ENCODE data around the gene NDUFB10. TPM values are rescaled to one million over a fixed set of nuclear protein-coding genes. Genes with fewer than 3 reads are reported as not detected.

The NDUFB10 gene
- total RNA-seq, 3 donors from 2014 or later (not counting 1 experiment from before 2014, with no cell fraction given): 54.5 to 61.1 (median 59.5) TPM

DNA sequence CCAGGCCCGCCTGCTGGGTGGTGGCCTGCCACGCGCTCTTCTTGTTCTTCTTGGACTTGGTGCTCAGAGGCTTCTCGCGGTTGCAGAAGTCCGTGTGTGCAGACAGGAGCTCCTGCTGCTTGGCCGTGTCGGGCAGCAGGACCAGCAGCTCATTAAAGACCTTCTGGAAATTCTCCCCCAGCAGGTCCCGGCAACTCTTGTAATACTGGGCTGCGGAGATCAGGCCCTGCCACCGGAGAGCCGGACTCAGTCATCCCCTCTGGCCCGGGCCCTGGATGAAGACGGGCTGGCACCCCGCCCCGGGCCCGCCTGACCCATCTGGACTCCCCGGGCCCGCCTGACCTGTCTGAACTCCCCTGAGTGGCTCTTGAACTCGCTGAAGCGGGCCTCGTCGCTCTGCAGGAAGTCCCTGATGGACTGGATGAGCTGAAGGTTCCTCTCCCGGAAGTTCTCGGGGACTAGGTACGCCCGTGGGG lies 39.1 kb downstream of the NDUFB10 start:
- ATAC-seq: no peak
- no peak overlapping the region for H3K4me3 Mint-ChIP-seq
- no peaks in the 10 kb centered on the region for H3K27me3 Mint-ChIP-seq (ENCODE audit: low read depth in 2 of 2)
- peaks cover 47% of the 10 kb centered on the region for H3K36me3 ChIP-seq (ENCODE audit: control insufficient read depth, insufficient read depth, low read length)
- 97% methylated on average over 27 of the region's 27 CpGs for WGBS (ENCODE audit: insufficient coverage)
- H3K4me1 ChIP-seq (ENCODE audit: control insufficient read depth, insufficient read depth, low read length): peaks cover 7% of the 10 kb centered on the region
- no peaks in the 10 kb centered on the region for H3K36me3 Mint-ChIP-seq
- no peaks in the 10 kb centered on the region for H3K9me3 Mint-ChIP-seq
- H3K27me3 ChIP-seq (ENCODE audit: control insufficient read depth, insufficient read depth, low read length): no peaks in the 10 kb centered on the region
- DNase-seq: no peak
- intact Hi-C loops (cut with micrococcal nuclease): no loop called here
- no peaks in the 10 kb centered on the region for H3K9me3 ChIP-seq (ENCODE audit: control insufficient read depth, insufficient read depth, low read length)
- no peak overlapping the region for H3K4me3 ChIP-seq (ENCODE audit: low read length)
- no peak overlapping the region for H3K27ac ChIP-seq (ENCODE audit: low read length)
- H3K27ac Mint-ChIP-seq: no peak overlapping the region
- peaks cover 0 to 9% of the 10 kb centered on the region in 2 donors for H3K4me1 Mint-ChIP-seq
- TF ChIP-seq, protein P1, sequence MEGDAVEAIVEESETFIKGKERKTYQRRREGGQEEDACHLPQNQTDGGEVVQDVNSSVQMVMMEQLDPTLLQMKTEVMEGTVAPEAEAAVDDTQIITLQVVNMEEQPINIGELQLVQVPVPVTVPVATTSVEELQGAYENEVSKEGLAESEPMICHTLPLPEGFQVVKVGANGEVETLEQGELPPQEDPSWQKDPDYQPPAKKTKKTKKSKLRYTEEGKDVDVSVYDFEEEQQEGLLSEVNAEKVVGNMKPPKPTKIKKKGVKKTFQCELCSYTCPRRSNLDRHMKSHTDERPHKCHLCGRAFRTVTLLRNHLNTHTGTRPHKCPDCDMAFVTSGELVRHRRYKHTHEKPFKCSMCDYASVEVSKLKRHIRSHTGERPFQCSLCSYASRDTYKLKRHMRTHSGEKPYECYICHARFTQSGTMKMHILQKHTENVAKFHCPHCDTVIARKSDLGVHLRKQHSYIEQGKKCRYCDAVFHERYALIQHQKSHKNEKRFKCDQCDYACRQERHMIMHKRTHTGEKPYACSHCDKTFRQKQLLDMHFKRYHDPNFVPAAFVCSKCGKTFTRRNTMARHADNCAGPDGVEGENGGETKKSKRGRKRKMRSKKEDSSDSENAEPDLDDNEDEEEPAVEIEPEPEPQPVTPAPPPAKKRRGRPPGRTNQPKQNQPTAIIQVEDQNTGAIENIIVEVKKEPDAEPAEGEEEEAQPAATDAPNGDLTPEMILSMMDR (IDR thresholded peaks at IDR 0.05): no peak

DNA sequence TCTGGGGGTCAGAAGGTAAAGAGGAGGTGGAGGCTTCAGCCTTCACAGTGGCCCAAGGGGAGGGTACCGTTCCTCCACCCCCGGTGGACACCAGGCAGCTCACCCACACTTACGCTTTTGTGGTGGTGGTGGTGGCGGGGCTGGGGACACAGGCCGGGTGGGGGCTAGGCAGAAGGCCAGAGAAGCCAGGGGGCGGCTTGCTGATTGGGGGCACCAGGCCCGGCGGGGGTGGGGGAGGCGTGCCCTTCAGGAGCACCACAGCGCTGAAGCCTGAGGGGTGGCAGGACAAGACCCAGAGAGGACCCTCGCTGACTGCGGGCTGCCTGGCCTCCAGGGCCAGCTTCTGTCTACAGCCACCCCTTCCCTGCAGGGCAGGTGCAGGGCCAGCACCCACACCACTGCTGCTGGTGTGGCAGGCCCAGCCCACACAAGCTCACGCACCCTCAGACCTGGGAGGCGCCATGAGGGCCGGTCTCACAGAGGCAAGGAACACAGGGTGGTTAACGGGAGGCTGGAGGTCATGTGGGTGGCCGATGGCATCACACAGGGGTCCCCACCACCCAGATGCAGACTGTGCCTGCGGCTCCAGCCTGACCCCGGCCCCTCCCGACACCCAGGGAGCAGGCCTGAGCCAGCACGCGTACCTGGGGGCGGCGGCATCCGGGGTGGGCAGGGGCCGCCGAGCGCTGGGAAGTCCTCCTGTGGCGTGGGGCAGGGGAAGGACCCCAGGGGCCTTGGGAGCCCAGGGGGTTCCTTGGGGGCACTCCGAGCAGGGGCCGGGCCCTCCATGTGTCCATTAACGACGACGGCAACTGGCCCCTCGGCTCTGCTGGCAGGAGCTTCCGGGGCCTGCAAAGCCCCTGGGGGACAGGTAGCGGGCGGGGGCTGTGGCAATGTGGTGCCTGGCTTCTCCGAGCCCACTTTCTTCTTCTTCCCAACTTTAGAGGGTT lies 39.8 kb downstream of the NDUFB10 start:
- Mint-ChIP-seq H3K4me3 (no peak overlapping the region), H3K27ac (no peak overlapping the region), H3K36me3 (no peaks in the 10 kb centered on the region), H3K27me3 (ENCODE audit: low read depth in 2 of 2) (no peaks in the 10 kb centered on the region), H3K9me3 (no peaks in the 10 kb centered on the region), H3K4me1 (peaks cover 0 to 12% of the 10 kb centered on the region in 2 donors)
- intact Hi-C loops (cut with micrococcal nuclease): no loop called here
- 96% methylated on average over 39 of the region's 39 CpGs for WGBS (ENCODE audit: insufficient coverage)
- H3K9me3 ChIP-seq (ENCODE audit: control insufficient read depth, insufficient read depth, low read length): no peaks in the 10 kb centered on the region
- DNase-seq (no peak), ATAC-seq (no peak)
- H3K36me3 ChIP-seq (ENCODE audit: control insufficient read depth, insufficient read depth, low read length): peaks cover 49% of the 10 kb centered on the region
- H3K27ac ChIP-seq (ENCODE audit: low read length): no peak overlapping the region
- peaks cover 14% of the 10 kb centered on the region for H3K4me1 ChIP-seq (ENCODE audit: control insufficient read depth, insufficient read depth, low read length)
- no peak overlapping the region for H3K4me3 ChIP-seq (ENCODE audit: low read length)
- no peaks in the 10 kb centered on the region for H3K27me3 ChIP-seq (ENCODE audit: control insufficient read depth, insufficient read depth, low read length)
- TF ChIP-seq, protein P1 (IDR thresholded peaks at IDR 0.05): no peak

DNA sequence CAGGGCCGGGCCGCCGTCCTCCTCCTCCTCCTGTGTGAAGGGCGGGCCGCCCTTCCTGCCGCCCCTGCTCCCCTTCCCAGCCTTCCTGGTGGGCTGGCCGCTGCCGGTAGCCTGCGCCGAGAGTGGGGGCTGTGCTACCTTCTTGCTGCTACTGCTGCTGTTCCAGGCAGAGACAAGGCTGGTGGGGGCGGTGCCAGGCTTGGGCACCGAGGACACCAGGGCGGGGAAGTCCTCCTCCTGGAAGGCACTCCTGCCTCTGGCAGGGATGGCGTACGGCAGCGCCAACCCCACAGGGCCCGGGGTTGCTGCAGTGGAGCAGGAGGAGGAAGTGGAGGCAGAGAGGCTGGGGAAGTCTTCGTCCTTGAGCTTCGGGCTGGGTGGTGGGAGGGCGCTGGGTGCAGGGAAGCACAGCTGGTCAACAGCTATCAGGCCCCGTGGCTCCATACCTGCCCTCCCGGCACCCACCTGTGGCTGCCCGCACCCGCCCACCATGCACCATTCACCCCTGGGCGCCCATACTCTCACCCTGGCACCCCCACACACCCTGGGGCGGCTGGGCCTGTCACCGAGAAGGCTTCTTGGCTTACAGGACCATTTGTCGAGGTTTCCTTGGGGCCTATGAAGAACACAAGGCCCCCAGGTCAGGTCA lies 40.7 kb downstream of the NDUFB10 start:
- Histone ChIP-seq H3K9me3 (ENCODE audit: control insufficient read depth, insufficient read depth, low read length) (no peaks in the 10 kb centered on the region), H3K4me1 (ENCODE audit: control insufficient read depth, insufficient read depth, low read length) (peaks cover 21% of the 10 kb centered on the region), H3K27ac (ENCODE audit: low read length) (no peak overlapping the region), H3K4me3 (ENCODE audit: low read length) (no peak overlapping the region), H3K36me3 (ENCODE audit: control insufficient read depth, insufficient read depth, low read length) (peaks cover 49% of the 10 kb centered on the region), H3K27me3 (ENCODE audit: control insufficient read depth, insufficient read depth, low read length) (no peaks in the 10 kb centered on the region)
- H3K4me3 Mint-ChIP-seq: no peak overlapping the region
- H3K36me3 Mint-ChIP-seq: no peaks in the 10 kb centered on the region
- H3K27me3 Mint-ChIP-seq (ENCODE audit: low read depth in 2 of 2): no peaks in the 10 kb centered on the region
- intact Hi-C loops (cut with micrococcal nuclease): loop anchor here (10.0 kb wide), 2 partner anchors 485 to 665 kb away; no protein-coding TSS in a partner anchor
- TF ChIP-seq, protein P1 (IDR thresholded peaks at IDR 0.05): no peak
- WGBS (ENCODE audit: insufficient coverage): 96% methylated on average over 28 of the region's 28 CpGs
- peaks cover 0 to 18% of the 10 kb centered on the region in 2 donors for H3K4me1 Mint-ChIP-seq
- DNase-seq: no peak
- no peak for ATAC-seq
- H3K27ac Mint-ChIP-seq: no peak overlapping the region
- H3K9me3 Mint-ChIP-seq: no peaks in the 10 kb centered on the region

Data from natural killer cell (primary cell).